Smooth muscle cell (in vitro differentiated cells): ENCODE results near the gene LSG1. TPM values are rescaled to one million over a fixed set of nuclear protein-coding genes. Genes with fewer than 3 reads are reported as not detected.

ENCODE experiments used
- DNase-seq: peaks from one replicate; lab custom pipeline; 2025; ENCODE audit not compliant: unreplicated experiment; lab: John Stamatoyannopoulos, UW
- H2AFZ ChIP-seq: fragments of 200-600 bp; sonication (generic); 2 replicates; pipeline ENCODE4 v1.6.0; 2016; ENCODE audit warnings: antibody characterized with exemption, low read depth, mild to moderate bottlenecking
- H3F3A ChIP-seq: fragments of 200-600 bp; sonication (generic); 2 replicates; pipeline ENCODE4 v1.6.0; 2017; ENCODE audit warnings: antibody characterized with exemption, low read depth
- H3K27ac ChIP-seq: fragments of 200-600 bp; sonication (generic); 2 replicates; pipeline ENCODE4 v1.5.1; 2016; ENCODE audit warnings: low read depth, mild to moderate bottlenecking
- H3K27me3 ChIP-seq: fragments of 200-600 bp; sonication (generic); 2 replicates; pipeline ENCODE4 v1.6.1; 2016; ENCODE audit warnings: low read depth, mild to moderate bottlenecking
- H3K36me3 ChIP-seq: fragments of 200-600 bp; sonication (generic); 2 replicates; pipeline ENCODE4 v1.5.1; 2016; ENCODE audit warnings: low read depth
- H3K4me1 ChIP-seq: fragments of 200-600 bp; sonication (generic); 2 replicates; pipeline ENCODE4 v1.5.1; 2016; ENCODE audit warnings: low read depth
- H3K4me2 ChIP-seq: fragments of 200-600 bp; sonication (generic); 2 replicates; pipeline ENCODE4 v1.6.0; 2016; ENCODE audit warnings: mild to moderate bottlenecking
- H3K4me3 ChIP-seq: fragments of 200-600 bp; sonication (generic); 2 replicates; pipeline ENCODE4 v1.5.1; 2016; ENCODE audit warnings: mild to moderate bottlenecking
- H3K79me2 ChIP-seq: fragments of 200-600 bp; sonication (generic); 2 replicates; pipeline ENCODE4 v1.6.0; 2016; ENCODE audit warnings: low read depth, mild to moderate bottlenecking
- H3K9ac ChIP-seq: fragments of 200-600 bp; sonication (generic); 2 replicates; pipeline ENCODE4 v1.6.0; 2016; ENCODE audit warnings: low read depth
- H3K9me3 ChIP-seq: fragments of 200-600 bp; sonication (generic); replicated peaks from 2 replicates; pipeline ENCODE4 v1.5.1; 2016; ENCODE audit warnings: low read depth
- H4K20me1 ChIP-seq: fragments of 200-600 bp; sonication (generic); 2 replicates; pipeline ENCODE4 v1.6.0; 2016; ENCODE audit warnings: low read depth
- WGBS: methylation state at CpG from one replicate; pipeline ENCODE4 v1.1.7; 2016; ENCODE audit warnings: low lambda C conversion rate; 5-methylcytosine and 5-hydroxymethylcytosine counted together
- polyA plus RNA-seq: library from polyadenylated mRNA; unstranded; fragments of >200 nt; fragmentation: Nextera tagmentation; extraction: Ambion mirVana; gene quantifications from 2 replicates; pipeline ENCODE4 v1.2.1, GENCODE V29; 2016
- total RNA-seq: library from RNA; depleted of rRNA; stranded (reverse); fragments of >200 nt; gene quantifications from 2 replicates; pipeline ENCODE4 v1.2.3, GENCODE V29; 2014
- TF ChIP-seq, protein P1 (sequence below): fragments of 200-600 bp; sonication (generic); IDR thresholded peaks from 2 replicates; pipeline ENCODE4 v1.5.1; 2017; ENCODE audit warnings: borderline replicate concordance, mild to moderate bottlenecking, antibody characterized with exemption; ENCODE audit not compliant: insufficient read depth, poor library complexity, severe bottlenecking

The LSG1 gene
- total and polyA plus RNA-seq, 2 experiments from 2014 or later, result 14.0 to 29.1 TPM

DNA sequence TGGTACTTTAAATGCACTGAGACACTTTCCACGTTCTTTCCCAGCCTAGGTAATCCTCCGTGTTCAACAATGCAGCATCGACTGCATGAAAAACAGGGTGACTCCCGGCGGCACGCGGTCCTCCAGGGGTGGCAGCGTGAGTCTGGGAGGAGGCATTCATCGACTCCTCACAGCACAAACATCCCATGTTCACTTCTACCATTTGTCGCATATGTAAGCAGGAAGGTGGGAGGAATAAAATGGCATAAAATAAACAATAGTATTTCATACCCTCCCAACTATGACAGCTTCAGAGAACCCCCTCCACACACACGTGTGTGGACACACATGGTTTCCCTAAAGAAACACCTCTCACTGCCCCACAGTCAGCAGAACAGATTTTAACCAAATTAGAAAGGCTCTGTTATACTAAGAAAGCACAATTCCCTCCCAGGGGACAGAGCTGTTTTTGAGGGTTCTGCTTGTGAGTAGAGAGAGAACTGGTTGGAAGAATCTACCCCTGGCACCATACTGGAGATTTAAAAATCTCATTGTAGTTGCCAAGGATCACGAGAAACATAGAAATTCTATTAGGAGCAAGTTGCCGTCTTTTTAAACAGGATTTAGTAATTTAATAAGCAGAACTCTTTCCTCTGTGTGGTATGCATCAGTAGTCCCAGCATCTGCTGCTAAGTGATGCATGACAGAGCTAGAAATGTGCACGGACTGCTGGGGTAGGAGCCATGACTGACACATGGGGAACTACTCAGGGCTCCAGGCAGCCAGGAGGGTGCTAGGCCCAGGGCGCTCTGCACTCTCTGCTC is 19.7 kb upstream of the LSG1 start:
- peaks cover 12% of the 10 kb centered on the region for H3K4me1 ChIP-seq
- peaks cover 19% of the 10 kb centered on the region for H3K79me2 ChIP-seq
- no peak overlapping the region for H3K4me2 ChIP-seq
- H3K27ac ChIP-seq, result no peak overlapping the region
- no peaks in the 10 kb centered on the region for H3K36me3 ChIP-seq
- H3K9ac ChIP-seq, result no peak overlapping the region
- 86% methylated on average over 15 of the region's 15 CpGs for WGBS
- no peaks in the 10 kb centered on the region for H3K9me3 ChIP-seq
- no peak overlapping the region for H2AFZ ChIP-seq
- H3K27me3 ChIP-seq, result no peaks in the 10 kb centered on the region
- no peak overlapping the region for H3K4me3 ChIP-seq
- TF ChIP-seq, protein P1, sequence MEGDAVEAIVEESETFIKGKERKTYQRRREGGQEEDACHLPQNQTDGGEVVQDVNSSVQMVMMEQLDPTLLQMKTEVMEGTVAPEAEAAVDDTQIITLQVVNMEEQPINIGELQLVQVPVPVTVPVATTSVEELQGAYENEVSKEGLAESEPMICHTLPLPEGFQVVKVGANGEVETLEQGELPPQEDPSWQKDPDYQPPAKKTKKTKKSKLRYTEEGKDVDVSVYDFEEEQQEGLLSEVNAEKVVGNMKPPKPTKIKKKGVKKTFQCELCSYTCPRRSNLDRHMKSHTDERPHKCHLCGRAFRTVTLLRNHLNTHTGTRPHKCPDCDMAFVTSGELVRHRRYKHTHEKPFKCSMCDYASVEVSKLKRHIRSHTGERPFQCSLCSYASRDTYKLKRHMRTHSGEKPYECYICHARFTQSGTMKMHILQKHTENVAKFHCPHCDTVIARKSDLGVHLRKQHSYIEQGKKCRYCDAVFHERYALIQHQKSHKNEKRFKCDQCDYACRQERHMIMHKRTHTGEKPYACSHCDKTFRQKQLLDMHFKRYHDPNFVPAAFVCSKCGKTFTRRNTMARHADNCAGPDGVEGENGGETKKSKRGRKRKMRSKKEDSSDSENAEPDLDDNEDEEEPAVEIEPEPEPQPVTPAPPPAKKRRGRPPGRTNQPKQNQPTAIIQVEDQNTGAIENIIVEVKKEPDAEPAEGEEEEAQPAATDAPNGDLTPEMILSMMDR, result no peak
- DNase-seq, result no peak
- H4K20me1 ChIP-seq, result peaks cover 30% of the 10 kb centered on the region
- peaks cover 14% of the 10 kb centered on the region for H3F3A ChIP-seq

DNA sequence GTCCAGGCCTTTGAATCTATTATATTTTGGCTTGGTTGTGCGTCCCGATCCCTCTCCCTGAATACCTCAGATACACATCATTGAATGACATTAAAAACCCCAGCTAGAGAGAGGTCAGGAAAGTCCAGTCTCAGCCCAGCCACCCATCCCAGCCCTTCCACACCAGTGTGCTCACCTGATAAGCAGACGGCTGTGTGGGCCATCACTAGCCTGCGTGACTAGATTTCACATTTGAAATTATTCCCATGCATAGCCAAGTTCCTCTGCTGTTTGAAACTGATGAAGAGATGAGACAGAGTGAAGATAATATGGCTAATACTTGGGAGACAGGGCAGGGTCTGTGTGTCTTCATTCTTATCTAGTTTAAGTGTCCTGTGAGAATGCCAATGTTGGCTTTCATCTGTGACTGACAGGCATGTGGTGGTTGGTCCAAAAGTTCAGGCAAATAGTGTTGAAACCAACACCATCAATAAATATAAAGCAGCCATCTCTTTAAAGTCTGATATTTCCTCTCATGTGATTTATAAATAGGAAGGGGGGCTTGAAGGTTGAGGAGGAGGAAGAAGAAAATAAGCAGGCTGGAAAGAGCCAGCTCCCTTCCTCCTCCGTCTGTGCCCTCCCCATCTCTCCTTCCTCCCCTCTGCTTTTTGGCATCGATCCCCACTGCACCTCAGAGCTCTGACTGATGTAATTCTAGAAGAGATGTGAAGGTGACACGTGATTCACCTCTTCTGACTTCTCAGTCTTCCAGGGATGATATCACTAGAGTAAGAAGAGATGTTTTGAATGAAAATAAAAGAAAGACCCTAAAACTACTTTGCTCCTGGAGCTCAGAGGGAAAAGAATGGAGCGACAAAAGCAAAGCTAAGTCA is 18.7 kb upstream of the LSG1 start:
- TF ChIP-seq, protein P1, result no peak
- DNase-seq, result no peak
- no peak overlapping the region for H3K9ac ChIP-seq
- H3K27me3 ChIP-seq, result no peaks in the 10 kb centered on the region
- no peaks in the 10 kb centered on the region for H3K36me3 ChIP-seq
- no peak overlapping the region for H3K4me3 ChIP-seq
- peaks cover 14% of the 10 kb centered on the region for H3F3A ChIP-seq
- peak overlapping the region; percentile 40 for H3K27ac ChIP-seq
- H3K9me3 ChIP-seq, result no peaks in the 10 kb centered on the region
- H3K4me1 ChIP-seq, result peaks cover 12% of the 10 kb centered on the region
- 70% methylated on average over 8 of the region's 8 CpGs for WGBS
- no peak overlapping the region for H3K4me2 ChIP-seq
- H4K20me1 ChIP-seq, result peaks cover 38% of the 10 kb centered on the region
- peaks cover 28% of the 10 kb centered on the region for H3K79me2 ChIP-seq
- H2AFZ ChIP-seq, result no peak overlapping the region

DNA sequence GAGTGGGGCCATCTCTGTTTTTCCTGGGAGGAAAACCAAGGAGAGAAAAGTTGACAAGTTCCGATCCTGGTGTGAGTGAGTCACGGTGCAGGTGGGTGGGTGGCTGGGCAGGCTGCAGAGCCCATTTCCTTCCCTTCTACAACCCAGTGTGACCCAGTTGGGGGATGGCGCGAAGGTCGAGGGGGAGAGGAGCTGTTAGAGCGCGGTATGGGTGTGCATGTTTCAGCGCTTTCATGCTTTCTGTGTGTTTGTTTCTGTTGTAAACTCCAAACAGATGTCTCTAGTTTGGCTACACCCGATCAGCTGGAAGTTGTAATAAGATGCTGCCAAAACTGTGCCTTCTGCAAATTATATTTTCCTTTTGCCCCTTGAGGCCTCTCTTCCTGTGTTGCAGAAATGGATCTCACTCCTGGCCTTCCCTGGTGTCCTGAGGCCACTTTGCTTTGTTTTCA is 17.5 kb upstream of the LSG1 start:
- TF ChIP-seq, protein P1, result no peak
- H3K4me2 ChIP-seq, result peak overlapping the region; percentile 93
- H2AFZ ChIP-seq, result no peak overlapping the region
- H3K79me2 ChIP-seq, result peaks cover 28% of the 10 kb centered on the region
- no peaks in the 10 kb centered on the region for H3K36me3 ChIP-seq
- WGBS, result 39% methylated on average over 9 of the region's 9 CpGs
- peak overlapping the region; percentile 76 for H3K4me3 ChIP-seq
- peak overlapping the region; percentile 66 for H3K27ac ChIP-seq
- H4K20me1 ChIP-seq, result peaks cover 38% of the 10 kb centered on the region
- DNase-seq, result no peak
- H3K9me3 ChIP-seq, result no peaks in the 10 kb centered on the region
- H3K4me1 ChIP-seq, result peaks cover 12% of the 10 kb centered on the region
- no peak overlapping the region for H3K9ac ChIP-seq
- peaks cover 14% of the 10 kb centered on the region for H3F3A ChIP-seq
- no peaks in the 10 kb centered on the region for H3K27me3 ChIP-seq
